Neuronal stem cell (in vitro differentiated cells): Measurements from ENCODE around the gene CYREN.
A peak's percentile ranks its signal among the peaks of the same experiment; 100 is the strongest.

Source experiments
- DNase-seq: peaks from one replicate; pipeline ENCODE4 v3.0.0-alpha.2; 2013; ENCODE audit warnings: low spot score
- H2AFZ ChIP-seq: one replicate; pipeline ENCODE4 v1.6.1; 2013; ENCODE audit warnings: mild to moderate bottlenecking, low read length, inconsistent platforms
- H2AK5ac ChIP-seq: 2 replicates; pipeline ENCODE4 v1.6.1; 2013; ENCODE audit warnings: low read depth, mild to moderate bottlenecking, inconsistent platforms, low read length, moderate library complexity, mixed read lengths
- H2BK120ac ChIP-seq: 2 replicates; pipeline ENCODE4 v1.6.1; 2013; ENCODE audit warnings: low read depth, mild to moderate bottlenecking, inconsistent platforms, low read length, moderate library complexity, mixed read lengths
- H2BK12ac ChIP-seq: one replicate; pipeline ENCODE4 v1.6.1; 2013; ENCODE audit warnings: low read length, inconsistent platforms
- H2BK15ac ChIP-seq: 2 replicates; pipeline ENCODE4 v1.6.1; 2013; ENCODE audit warnings: mild to moderate bottlenecking, low read length, inconsistent platforms, mixed read lengths
- H2BK5ac ChIP-seq: one replicate; pipeline ENCODE4 v1.6.1; 2013; ENCODE audit warnings: inconsistent platforms, mild to moderate bottlenecking, low read length, moderate library complexity
- H3K14ac ChIP-seq: one replicate; pipeline ENCODE4 v1.6.1; 2013; ENCODE audit warnings: low read length, inconsistent platforms
- H3K18ac ChIP-seq: 2 replicates; pipeline ENCODE4 v1.6.1; 2013; ENCODE audit warnings: low read length, inconsistent platforms
- H3K23ac ChIP-seq: 2 replicates; pipeline ENCODE4 v1.6.1; 2013; ENCODE audit warnings: low read depth, mild to moderate bottlenecking, mixed read lengths, low read length, inconsistent platforms; ENCODE audit not compliant: poor library complexity
- H3K27ac ChIP-seq: replicated peaks from 3 replicates; pipeline ENCODE4 v1.5.1; 2013; ENCODE audit warnings: low read length, inconsistent platforms
- H3K27me3 ChIP-seq, 3 experiments: 2 replicates each; pipeline ENCODE4 v1.6.1; 2013; ENCODE audit warnings: low read length in 3 of 3, mild to moderate bottlenecking in 2 of 3, inconsistent platforms in 1 of 3, low read depth in 1 of 3, mixed read lengths in 1 of 3, moderate library complexity in 1 of 3; ENCODE audit not compliant: control insufficient read depth in 3 of 3, insufficient read depth in 3 of 3
- H3K36me3 ChIP-seq, 2 donors: replicated peaks in 1 of 2; 2 replicates each; pipeline ENCODE4 v1.6.1; 2013; ENCODE audit warnings: low read length in 2 of 2; ENCODE audit not compliant: control insufficient read depth in 2 of 2, insufficient read depth in 2 of 2
- H3K4ac ChIP-seq: 2 replicates; pipeline ENCODE4 v1.6.1; 2013; ENCODE audit warnings: inconsistent platforms, mild to moderate bottlenecking, low read length, moderate library complexity
- H3K4me1 ChIP-seq, 2 donors: 1 replicate in 1 of 2; 2 replicates in 1 of 2; pipeline ENCODE4 v1.6.1; 2013; ENCODE audit warnings: low read length in 2 of 2, low read depth in 1 of 2; ENCODE audit not compliant: control insufficient read depth in 2 of 2, insufficient read depth in 1 of 2
- H3K4me2 ChIP-seq: one replicate; pipeline ENCODE4 v1.6.1; 2013; ENCODE audit warnings: mild to moderate bottlenecking, low read length, inconsistent platforms; ENCODE audit not compliant: insufficient read depth, poor library complexity, severe bottlenecking
- H3K4me3 ChIP-seq, 2 donors: 2 replicates each; pipeline ENCODE4 v1.5.1; 2013; ENCODE audit warnings: low read length in 2 of 2, mild to moderate bottlenecking in 2 of 2, inconsistent platforms in 1 of 2, moderate library complexity in 1 of 2
- H3K79me1 ChIP-seq: one replicate; pipeline ENCODE4 v1.6.1; 2013; ENCODE audit warnings: low read depth, mild to moderate bottlenecking, inconsistent platforms, low read length, moderate library complexity
- H3K9ac ChIP-seq: one replicate; pipeline ENCODE4 v1.6.1; 2013; ENCODE audit warnings: mild to moderate bottlenecking, low read depth, low read length, inconsistent platforms; ENCODE audit not compliant: poor library complexity
- H3K9me3 ChIP-seq, 2 donors: replicated peaks in 1 of 2; 2 replicates each; pipeline versions ENCODE3 to v1.6.1; 2013; ENCODE audit warnings: low read length in 2 of 2, mild to moderate bottlenecking in 2 of 2, inconsistent platforms in 1 of 2, low read depth in 1 of 2, mixed read lengths in 1 of 2, moderate library complexity in 1 of 2; ENCODE audit not compliant: control insufficient read depth in 2 of 2, insufficient read depth in 1 of 2
- H4K8ac ChIP-seq: one replicate; pipeline ENCODE4 v1.6.1; 2013; ENCODE audit warnings: low read depth, mild to moderate bottlenecking, inconsistent platforms, low read length, moderate library complexity
- H4K91ac ChIP-seq: one replicate; pipeline ENCODE4 v1.6.1; 2013; ENCODE audit warnings: low read length, low read depth, mild to moderate bottlenecking, inconsistent platforms; ENCODE audit not compliant: poor library complexity
- WGBS, 2 donors: extraction: QIAGEN DNeasy Blood & Tissue Kit; methylation state at CpG; one replicate each; pipeline ENCODE4 v1.1.7; 2013; ENCODE audit warnings: missing lambda C conversion rate in 2 of 2, mixed read lengths in 1 of 2; ENCODE audit not compliant: insufficient read length in 2 of 2, insufficient replicate concordance in 1 of 2; ENCODE audit errors: extremely low coverage in 2 of 2; 5-methylcytosine and 5-hydroxymethylcytosine counted together

CYREN gene

GRCh38 chr7:135168001-135168400, 2.5 kb downstream of the CYREN start:
- no peak overlapping the region for H2AFZ ChIP-seq
- no peak overlapping the region for H4K91ac ChIP-seq
- H3K4me1 ChIP-seq: peaks cover 3 to 10% of the 10 kb centered on the region in 2 donors
- H3K23ac ChIP-seq: peak overlapping the region; percentile 55
- H4K8ac ChIP-seq: no peak overlapping the region
- peaks cover 0 to 2% of the 10 kb centered on the region in 2 donors for H3K9me3 ChIP-seq
- H2BK12ac ChIP-seq: no peak overlapping the region
- no peak overlapping the region for H2BK120ac ChIP-seq
- H3K4me2 ChIP-seq: no peak overlapping the region
- H2BK5ac ChIP-seq: no peak overlapping the region
- H3K27ac ChIP-seq: no peak overlapping the region
- H3K79me1 ChIP-seq: peaks cover 10% of the 10 kb centered on the region
- H3K4ac ChIP-seq: no peak overlapping the region
- H3K36me3 ChIP-seq: peaks cover 50 to 58% of the 10 kb centered on the region in 2 donors
- no peak overlapping the region for H3K18ac ChIP-seq
- H3K9ac ChIP-seq: peak overlapping the region; percentile 44
- no peak overlapping the region for H3K4me3 ChIP-seq
- no peak for DNase-seq
- H2AK5ac ChIP-seq: no peak overlapping the region
- no peaks in the 10 kb centered on the region for H3K27me3 ChIP-seq
- H2BK15ac ChIP-seq: no peak overlapping the region
- H3K14ac ChIP-seq: no peak overlapping the region
- WGBS, 2 donors: no CpG with 5 or more reads among the region's 9 CpGs

- peaks cover 50 to 64% of the 10 kb centered on the region in 2 donors for H3K36me3 ChIP-seq
- H2BK5ac ChIP-seq: no peak overlapping the region
- H2AFZ ChIP-seq: no peak overlapping the region
- H2BK120ac ChIP-seq: no peak overlapping the region
- H3K27ac ChIP-seq: no peak overlapping the region
- H3K4me2 ChIP-seq: no peak overlapping the region
- WGBS, 2 donors: no CpG with 5 or more reads among the region's 12 CpGs
- no peak overlapping the region for H2BK12ac ChIP-seq
- no peak overlapping the region for H4K91ac ChIP-seq
- no peak overlapping the region for H3K9ac ChIP-seq
- peak overlapping the region; percentile 55 for H3K23ac ChIP-seq
- H4K8ac ChIP-seq: no peak overlapping the region
- H3K79me1 ChIP-seq: peaks cover 10% of the 10 kb centered on the region
- no peak overlapping the region for H3K4ac ChIP-seq
- no peaks in the 10 kb centered on the region for H3K27me3 ChIP-seq
- H3K4me1 ChIP-seq: peaks cover 3 to 10% of the 10 kb centered on the region in 2 donors
- H3K18ac ChIP-seq: no peak overlapping the region
- H2BK15ac ChIP-seq: no peak overlapping the region
- no peak overlapping the region for H3K4me3 ChIP-seq
- H3K14ac ChIP-seq: no peak overlapping the region
- no peak for DNase-seq
- H3K9me3 ChIP-seq: peaks cover 2% of the 10 kb centered on the region in 2 donors
- H2AK5ac ChIP-seq: no peak overlapping the region
Observed at GRCh38 chr7:135167365-135167917, 3.1 kb downstream of the CYREN start.

- Histone ChIP-seq H2BK120ac (no peak overlapping the region), H3K4me2 (no peak overlapping the region), H2AK5ac (no peak overlapping the region), H3K36me3 (peaks cover 50 to 69% of the 10 kb centered on the region in 2 donors), H3K4me3 (no peak overlapping the region), H3K4ac (no peak overlapping the region), H4K8ac (no peak overlapping the region), H3K9ac (no peak overlapping the region), H3K27me3 (no peaks in the 10 kb centered on the region), H4K91ac (no peak overlapping the region), H3K4me1 (peaks cover 3 to 4% of the 10 kb centered on the region in 2 donors), H2BK15ac (no peak overlapping the region), H2BK5ac (no peak overlapping the region), H3K79me1 (peaks cover 10% of the 10 kb centered on the region), H2AFZ (no peak overlapping the region), H3K9me3 (peaks cover 6 to 9% of the 10 kb centered on the region in 2 donors), H3K27ac (no peak overlapping the region), H2BK12ac (no peak overlapping the region), H3K14ac (no peak overlapping the region), H3K18ac (no peak overlapping the region), H3K23ac (no peak overlapping the region)
- DNase-seq: no peak
- no CpG with 5 or more reads among the region's 18 CpGs for WGBS, 2 donors
Observed at GRCh38 chr7:135166338-135166990, 4.0 kb downstream of the CYREN start.

DNA sequence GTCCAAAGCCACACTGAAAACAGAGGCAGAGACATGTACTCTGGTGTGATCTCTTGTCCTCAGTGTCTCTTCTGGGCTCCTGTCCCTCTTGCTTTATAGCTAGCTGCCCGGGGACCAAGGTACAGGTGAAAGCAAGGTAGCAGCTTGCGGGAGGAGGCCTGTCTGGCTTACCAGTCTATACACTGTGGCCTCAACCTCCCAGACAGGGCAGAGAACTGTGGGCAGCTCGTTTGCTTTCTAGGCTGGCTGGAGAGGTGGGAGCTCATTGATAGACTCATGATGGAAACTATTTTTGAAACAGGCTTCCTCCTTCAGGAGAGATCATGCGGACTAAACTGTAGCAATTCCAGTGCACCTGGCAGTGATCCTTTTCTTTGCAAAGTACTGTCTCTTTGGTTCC, 4.6 kb downstream of the CYREN start:
- WGBS, 2 donors: no CpG with 5 or more reads among the region's 4 CpGs
- no peaks in the 10 kb centered on the region for H3K27me3 ChIP-seq
- H3K14ac ChIP-seq: no peak overlapping the region
- peaks cover 2 to 3% of the 10 kb centered on the region in 2 donors for H3K4me1 ChIP-seq
- H3K4me3 ChIP-seq: no peak overlapping the region
- no peak overlapping the region for H2AFZ ChIP-seq
- DNase-seq: no peak
- H2BK120ac ChIP-seq: no peak overlapping the region
- no peak overlapping the region for H3K18ac ChIP-seq
- no peak overlapping the region for H2BK5ac ChIP-seq
- H3K9ac ChIP-seq: no peak overlapping the region
- H2BK12ac ChIP-seq: no peak overlapping the region
- H3K79me1 ChIP-seq: peaks cover 10% of the 10 kb centered on the region
- no peak overlapping the region for H3K4ac ChIP-seq
- H3K36me3 ChIP-seq: peaks cover 50 to 69% of the 10 kb centered on the region in 2 donors
- H2BK15ac ChIP-seq: no peak overlapping the region
- no peak overlapping the region for H4K8ac ChIP-seq
- H3K4me2 ChIP-seq: no peak overlapping the region
- H4K91ac ChIP-seq: no peak overlapping the region
- no peak overlapping the region for H2AK5ac ChIP-seq
- H3K23ac ChIP-seq: no peak overlapping the region
- no peak overlapping the region for H3K27ac ChIP-seq
- peaks cover 6 to 9% of the 10 kb centered on the region in 2 donors for H3K9me3 ChIP-seq
